ENCODE data around the gene UBE2J2.

DNA sequence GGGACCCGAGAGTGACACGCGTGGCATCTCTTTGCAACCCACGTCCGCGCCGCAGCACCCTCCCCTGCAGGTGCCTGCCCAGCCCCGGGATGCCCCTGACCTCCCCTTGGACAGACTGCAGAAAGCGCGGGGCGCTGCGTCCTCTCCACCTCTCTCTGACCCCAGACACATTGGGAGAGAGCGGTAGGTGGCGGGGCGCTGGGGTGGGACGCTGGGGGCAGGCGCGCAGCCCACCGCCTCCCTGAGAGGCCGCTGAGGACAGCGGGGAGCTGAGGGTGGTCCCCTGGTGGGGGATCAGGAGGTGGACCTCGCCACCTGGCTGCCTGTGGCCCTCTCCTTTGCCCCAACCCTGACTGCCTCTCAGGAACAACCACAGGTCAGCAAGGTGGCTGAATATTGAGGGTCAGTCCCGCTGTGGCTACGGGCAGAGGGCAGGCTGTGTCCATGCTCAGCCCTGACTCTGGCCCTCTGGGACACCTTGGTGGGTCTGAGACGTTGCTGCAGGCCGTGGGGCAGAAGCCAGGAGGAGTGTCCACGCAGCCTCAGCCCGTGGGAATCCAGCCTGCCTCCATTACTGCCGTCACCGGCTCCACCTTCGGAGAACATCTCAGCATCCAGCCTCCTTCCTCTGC is 761 bp upstream of the UBE2J2 start:
- TF ChIP-seq, protein P1, sequence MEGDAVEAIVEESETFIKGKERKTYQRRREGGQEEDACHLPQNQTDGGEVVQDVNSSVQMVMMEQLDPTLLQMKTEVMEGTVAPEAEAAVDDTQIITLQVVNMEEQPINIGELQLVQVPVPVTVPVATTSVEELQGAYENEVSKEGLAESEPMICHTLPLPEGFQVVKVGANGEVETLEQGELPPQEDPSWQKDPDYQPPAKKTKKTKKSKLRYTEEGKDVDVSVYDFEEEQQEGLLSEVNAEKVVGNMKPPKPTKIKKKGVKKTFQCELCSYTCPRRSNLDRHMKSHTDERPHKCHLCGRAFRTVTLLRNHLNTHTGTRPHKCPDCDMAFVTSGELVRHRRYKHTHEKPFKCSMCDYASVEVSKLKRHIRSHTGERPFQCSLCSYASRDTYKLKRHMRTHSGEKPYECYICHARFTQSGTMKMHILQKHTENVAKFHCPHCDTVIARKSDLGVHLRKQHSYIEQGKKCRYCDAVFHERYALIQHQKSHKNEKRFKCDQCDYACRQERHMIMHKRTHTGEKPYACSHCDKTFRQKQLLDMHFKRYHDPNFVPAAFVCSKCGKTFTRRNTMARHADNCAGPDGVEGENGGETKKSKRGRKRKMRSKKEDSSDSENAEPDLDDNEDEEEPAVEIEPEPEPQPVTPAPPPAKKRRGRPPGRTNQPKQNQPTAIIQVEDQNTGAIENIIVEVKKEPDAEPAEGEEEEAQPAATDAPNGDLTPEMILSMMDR (IDR thresholded peaks at IDR 0.05) = no peak
- TF ChIP-seq POLR2A (IDR thresholded peaks at IDR 0.05) = no peak
